Fibroblast of lung (primary cell): ENCODE data around the gene COX10.
"Not testable (repeated sequence)": the region's sequence is repeated elsewhere in the genome, so short reads cannot be mapped to it uniquely, and the experiment has no call there.

Experiments used
- EZH2 ChIP-seq: IDR thresholded peaks from 2 replicates; pipeline ENCODE4 v1.5.1; 2012; ENCODE audit warnings: low read length, control low read depth, mild to moderate bottlenecking; ENCODE audit errors: missing control alignments
- TF ChIP-seq, protein P1 (sequence below), 2 donors: IDR thresholded peaks in 1 of 2; conservative IDR thresholded peaks in 1 of 2; 1 replicate in 1 of 2; 2 replicates in 1 of 2; pipeline ENCODE4 v1.5.1; 2011 to 2012; ENCODE audit warnings: low read length in 2 of 2, control low read depth in 1 of 2, inconsistent platforms in 1 of 2, low read depth in 1 of 2, mild to moderate bottlenecking in 1 of 2

GRCh38 chr17:14231187-14231586 is 161.9 kb downstream of the COX10 start:
- TF ChIP-seq, protein P1, sequence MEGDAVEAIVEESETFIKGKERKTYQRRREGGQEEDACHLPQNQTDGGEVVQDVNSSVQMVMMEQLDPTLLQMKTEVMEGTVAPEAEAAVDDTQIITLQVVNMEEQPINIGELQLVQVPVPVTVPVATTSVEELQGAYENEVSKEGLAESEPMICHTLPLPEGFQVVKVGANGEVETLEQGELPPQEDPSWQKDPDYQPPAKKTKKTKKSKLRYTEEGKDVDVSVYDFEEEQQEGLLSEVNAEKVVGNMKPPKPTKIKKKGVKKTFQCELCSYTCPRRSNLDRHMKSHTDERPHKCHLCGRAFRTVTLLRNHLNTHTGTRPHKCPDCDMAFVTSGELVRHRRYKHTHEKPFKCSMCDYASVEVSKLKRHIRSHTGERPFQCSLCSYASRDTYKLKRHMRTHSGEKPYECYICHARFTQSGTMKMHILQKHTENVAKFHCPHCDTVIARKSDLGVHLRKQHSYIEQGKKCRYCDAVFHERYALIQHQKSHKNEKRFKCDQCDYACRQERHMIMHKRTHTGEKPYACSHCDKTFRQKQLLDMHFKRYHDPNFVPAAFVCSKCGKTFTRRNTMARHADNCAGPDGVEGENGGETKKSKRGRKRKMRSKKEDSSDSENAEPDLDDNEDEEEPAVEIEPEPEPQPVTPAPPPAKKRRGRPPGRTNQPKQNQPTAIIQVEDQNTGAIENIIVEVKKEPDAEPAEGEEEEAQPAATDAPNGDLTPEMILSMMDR (conservative IDR thresholded peaks at IDR 0.05 in 1 of 2, IDR thresholded peaks at IDR 0.05 in 1 of 2; ENCODE audit: low read depth in 1 of 2, low read length in 2 of 2) = not testable (repeated sequence)
- not testable (repeated sequence) for TF ChIP-seq EZH2
